H9 (cell line): ENCODE data around the gene ZNF8. TPM values are rescaled to one million over a fixed set of nuclear protein-coding genes. Genes with fewer than 3 reads are reported as not detected.

Experiments used
- DNase-seq: peaks from one replicate; pipeline ENCODE4 v3.0.0-alpha.2; 2017
- H2AFZ ChIP-seq: one replicate; pipeline ENCODE4 v1.6.1; 2013; ENCODE audit warnings: mild to moderate bottlenecking, low read length, control low read depth, moderate library complexity
- H2AK5ac ChIP-seq: 2 replicates; pipeline ENCODE4 v1.6.1; 2013; ENCODE audit warnings: low read length, control low read depth, mixed read lengths; ENCODE audit not compliant: insufficient read length
- H2BK120ac ChIP-seq: one replicate; pipeline ENCODE4 v1.6.1; 2013; ENCODE audit warnings: low read depth, mild to moderate bottlenecking, low read length, control low read depth, inconsistent platforms; ENCODE audit not compliant: poor library complexity, severe bottlenecking
- H2BK12ac ChIP-seq: 2 replicates; pipeline ENCODE4 v1.6.1; 2013; ENCODE audit warnings: low read length, control low read depth, mixed read lengths, low read depth; ENCODE audit not compliant: insufficient read length
- H2BK15ac ChIP-seq: 2 replicates; pipeline ENCODE4 v1.6.1; 2013; ENCODE audit warnings: low read depth, low read length, control low read depth
- H2BK20ac ChIP-seq: one replicate; pipeline ENCODE4 v1.6.1; 2013; ENCODE audit warnings: low read depth, mild to moderate bottlenecking, low read length, control low read depth, inconsistent platforms; ENCODE audit not compliant: poor library complexity, severe bottlenecking
- H2BK5ac ChIP-seq: 2 replicates; pipeline ENCODE4 v1.6.1; 2013; ENCODE audit warnings: low read length, control low read depth, mixed read lengths; ENCODE audit not compliant: insufficient read length
- H3K14ac ChIP-seq: 2 replicates; pipeline ENCODE4 v1.6.1; 2013; ENCODE audit warnings: low read length, control low read depth; ENCODE audit not compliant: insufficient read depth
- H3K18ac ChIP-seq: 2 replicates; pipeline ENCODE4 v1.6.1; 2013; ENCODE audit warnings: low read depth, mild to moderate bottlenecking, mixed read lengths, low read length, control low read depth; ENCODE audit not compliant: insufficient read length
- H3K23ac ChIP-seq: 2 replicates; pipeline ENCODE4 v1.6.1; 2013; ENCODE audit warnings: low read length, control low read depth, mixed read lengths, low read depth; ENCODE audit not compliant: insufficient read length
- H3K23me2 ChIP-seq: 2 replicates; pipeline ENCODE4 v1.6.1; 2013; ENCODE audit warnings: low read depth, mild to moderate bottlenecking, mixed read lengths, low read length, control low read depth; ENCODE audit not compliant: insufficient read length, poor library complexity, severe bottlenecking
- H3K27ac ChIP-seq: 2 replicates; pipeline ENCODE4 v1.5.1; 2013; ENCODE audit warnings: low read length, control low read depth, mixed read lengths, low read depth; ENCODE audit not compliant: insufficient read length
- H3K27me3 ChIP-seq: 2 replicates; pipeline ENCODE4 v1.6.1; 2013; ENCODE audit warnings: low read length, control low read depth, inconsistent platforms; ENCODE audit not compliant: insufficient read depth
- H3K4ac ChIP-seq: 2 replicates; pipeline ENCODE4 v1.6.1; 2013; ENCODE audit warnings: low read depth, mild to moderate bottlenecking, control low read depth, inconsistent platforms, low read length, moderate library complexity
- H3K4me1 ChIP-seq: 2 replicates; pipeline ENCODE4 v1.6.1; 2013; ENCODE audit warnings: low read length, control low read depth, inconsistent platforms; ENCODE audit not compliant: insufficient read depth
- H3K4me2 ChIP-seq: 2 replicates; pipeline ENCODE4 v1.6.1; 2013; ENCODE audit warnings: low read length, control low read depth, mixed read lengths; ENCODE audit not compliant: insufficient read length, insufficient read depth
- H3K56ac ChIP-seq: 2 replicates; pipeline ENCODE4 v1.6.1; 2013; ENCODE audit warnings: low read depth, mild to moderate bottlenecking, mixed read lengths, low read length, control low read depth; ENCODE audit not compliant: insufficient read length
- H3K79me1 ChIP-seq: 2 replicates; pipeline ENCODE4 v1.6.1; 2013; ENCODE audit warnings: low read depth, mild to moderate bottlenecking, moderate library complexity, low read length, control low read depth, inconsistent platforms; ENCODE audit not compliant: insufficient read depth, poor library complexity, severe bottlenecking
- H3K79me2 ChIP-seq: 2 replicates; pipeline ENCODE4 v1.6.1; 2013; ENCODE audit warnings: low read length, control low read depth, inconsistent platforms; ENCODE audit not compliant: insufficient read depth
- H3K9ac ChIP-seq: 2 replicates; pipeline ENCODE4 v1.6.1; 2013; ENCODE audit warnings: low read length, control low read depth, mixed read lengths; ENCODE audit not compliant: insufficient read length; ENCODE audit errors: extremely low read depth
- H3K9me3 ChIP-seq: one replicate; pipeline ENCODE4 v1.6.1; 2013; ENCODE audit warnings: low read depth, low read length, inconsistent platforms; ENCODE audit not compliant: control insufficient read depth
- H3T11ph ChIP-seq: one replicate; pipeline ENCODE4 v1.6.1; 2013; ENCODE audit warnings: mild to moderate bottlenecking, low read length, control low read depth, inconsistent platforms
- H4K20me1 ChIP-seq: one replicate; pipeline ENCODE4 v1.6.1; 2013; ENCODE audit not compliant: control insufficient read depth, insufficient read length, insufficient read depth
- H4K5ac ChIP-seq: 2 replicates; pipeline ENCODE4 v1.6.1; 2013; ENCODE audit warnings: low read depth, mild to moderate bottlenecking, mixed read lengths, low read length, control low read depth; ENCODE audit not compliant: insufficient read length
- H4K8ac ChIP-seq: replicated peaks from 2 replicates; pipeline ENCODE4 v1.6.1; 2013; ENCODE audit warnings: low read length, control low read depth, mixed read lengths, low read depth; ENCODE audit not compliant: insufficient read length
- H4K91ac ChIP-seq: 2 replicates; pipeline ENCODE4 v1.6.1; 2013; ENCODE audit warnings: low read depth, mild to moderate bottlenecking, moderate library complexity, mixed read lengths, low read length, control low read depth; ENCODE audit not compliant: insufficient read length
- H3K27ac Mint-ChIP-seq, 3 experiments: 2 replicates in 2 of 3; 3 replicates in 1 of 3; pipeline ENCODE4 v1.8.0; 2020 to 2021; ENCODE audit warnings: mixed read lengths in 3 of 3, mild to moderate bottlenecking in 1 of 3, moderate library complexity in 1 of 3
- H3K27me3 Mint-ChIP-seq: 2 replicates; pipeline ENCODE4 v1.8.0; 2021; ENCODE audit warnings: low read depth, mild to moderate bottlenecking, moderate library complexity, mixed read lengths
- H3K36me3 Mint-ChIP-seq, 3 experiments: 2 replicates in 2 of 3; 3 replicates in 1 of 3; pipeline ENCODE4 v1.8.0; 2020 to 2021; ENCODE audit warnings: low read depth in 3 of 3, mixed read lengths in 3 of 3; ENCODE audit not compliant: insufficient read depth in 1 of 3
- H3K4me1 Mint-ChIP-seq, 2 experiments: 2 replicates each; pipeline ENCODE4 v1.8.0; 2020; ENCODE audit warnings: mixed read lengths in 2 of 2
- H3K4me3 Mint-ChIP-seq, 2 experiments: 2 replicates in 1 of 2; 3 replicates in 1 of 2; pipeline ENCODE4 v1.8.0; 2020 to 2021; ENCODE audit warnings: mild to moderate bottlenecking in 2 of 2, mixed read lengths in 2 of 2, moderate library complexity in 1 of 2
- H3K9me3 Mint-ChIP-seq, 2 experiments: 2 replicates in 1 of 2; 3 replicates in 1 of 2; pipeline ENCODE4 v1.8.0; 2020; ENCODE audit warnings: mild to moderate bottlenecking in 2 of 2, mixed read lengths in 2 of 2, moderate library complexity in 1 of 2
- WGBS: extraction: QIAGEN DNeasy Blood & Tissue Kit; methylation state at CpG from one replicate; pipeline ENCODE4 v1.1.7; 2013; ENCODE audit warnings: missing lambda C conversion rate, low lambda C conversion rate, mixed read lengths; ENCODE audit not compliant: insufficient read length; ENCODE audit errors: extremely low coverage; 5-methylcytosine and 5-hydroxymethylcytosine counted together
- total RNA-seq: library from RNA; stranded (reverse); gene quantifications from 2 replicates; pipeline ENCODE4 v1.2.1, GENCODE V29; 2021
- TF ChIP-seq, protein P1 (sequence below): fragments of 200-600 bp; sonication (generic); conservative IDR thresholded peaks from 3 replicates; pipeline ENCODE4 v1.8.0; 2021; ENCODE audit warnings: antibody characterized with exemption, mild to moderate bottlenecking

The ZNF8 gene
- total RNA-seq, 1 experiment from 2014 or later: 17.3 TPM

DNA sequence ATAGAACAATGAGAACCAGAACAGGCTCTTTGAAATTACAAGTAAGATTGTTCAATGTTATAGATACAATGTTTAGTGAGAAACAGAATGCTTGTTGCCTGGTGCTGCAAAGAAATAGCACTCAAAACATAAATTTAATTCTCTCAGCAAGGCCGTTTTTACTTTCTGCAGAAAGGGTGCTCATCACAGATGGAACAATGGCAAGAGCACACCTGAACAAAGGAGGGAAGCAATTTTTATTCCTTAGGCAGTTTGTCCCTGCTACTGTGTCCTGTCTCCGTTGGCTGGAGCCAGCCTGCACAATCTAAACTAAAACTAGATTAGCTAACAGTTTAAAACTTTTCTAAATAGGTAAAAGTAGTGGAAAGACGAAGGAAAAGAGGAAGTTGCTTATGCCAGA, 10.4 kb upstream of the ZNF8 start:
- H3K27me3 ChIP-seq: no peaks in the 10 kb centered on the region
- H2BK5ac ChIP-seq: no peak overlapping the region
- H2BK120ac ChIP-seq: no peak overlapping the region
- DNase-seq: no peak
- no peak overlapping the region for H3K14ac ChIP-seq
- H3K4me1 Mint-ChIP-seq: no peaks in the 10 kb centered on the region
- no peaks in the 10 kb centered on the region for H3K79me1 ChIP-seq
- no peak overlapping the region for H4K5ac ChIP-seq
- H3K23me2 ChIP-seq: no peaks in the 10 kb centered on the region
- no peak overlapping the region for H3K27ac ChIP-seq
- no peaks in the 10 kb centered on the region for H3K79me2 ChIP-seq
- no peak overlapping the region for H3K4me3 Mint-ChIP-seq
- no peak overlapping the region for H3K56ac ChIP-seq
- H3K27me3 Mint-ChIP-seq: peaks cover 10% of the 10 kb centered on the region
- H3K18ac ChIP-seq: no peak overlapping the region
- no peak overlapping the region for H2BK20ac ChIP-seq
- H4K91ac ChIP-seq: no peak overlapping the region
- peaks cover 79 to 83% (median 83%) of the 10 kb centered on the region in 3 experiments for H3K36me3 Mint-ChIP-seq
- no peak overlapping the region for H3K27ac Mint-ChIP-seq
- TF ChIP-seq, protein P1, sequence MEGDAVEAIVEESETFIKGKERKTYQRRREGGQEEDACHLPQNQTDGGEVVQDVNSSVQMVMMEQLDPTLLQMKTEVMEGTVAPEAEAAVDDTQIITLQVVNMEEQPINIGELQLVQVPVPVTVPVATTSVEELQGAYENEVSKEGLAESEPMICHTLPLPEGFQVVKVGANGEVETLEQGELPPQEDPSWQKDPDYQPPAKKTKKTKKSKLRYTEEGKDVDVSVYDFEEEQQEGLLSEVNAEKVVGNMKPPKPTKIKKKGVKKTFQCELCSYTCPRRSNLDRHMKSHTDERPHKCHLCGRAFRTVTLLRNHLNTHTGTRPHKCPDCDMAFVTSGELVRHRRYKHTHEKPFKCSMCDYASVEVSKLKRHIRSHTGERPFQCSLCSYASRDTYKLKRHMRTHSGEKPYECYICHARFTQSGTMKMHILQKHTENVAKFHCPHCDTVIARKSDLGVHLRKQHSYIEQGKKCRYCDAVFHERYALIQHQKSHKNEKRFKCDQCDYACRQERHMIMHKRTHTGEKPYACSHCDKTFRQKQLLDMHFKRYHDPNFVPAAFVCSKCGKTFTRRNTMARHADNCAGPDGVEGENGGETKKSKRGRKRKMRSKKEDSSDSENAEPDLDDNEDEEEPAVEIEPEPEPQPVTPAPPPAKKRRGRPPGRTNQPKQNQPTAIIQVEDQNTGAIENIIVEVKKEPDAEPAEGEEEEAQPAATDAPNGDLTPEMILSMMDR: no peak
- no peak overlapping the region for H2BK15ac ChIP-seq
- no peak overlapping the region for H3K23ac ChIP-seq
- WGBS: no CpG with 5 or more reads among the region's 3 CpGs
- H3K9me3 ChIP-seq: peaks cover 43% of the 10 kb centered on the region
- no peak overlapping the region for H3K9ac ChIP-seq
- H2BK12ac ChIP-seq: no peak overlapping the region
- H3T11ph ChIP-seq: no peak overlapping the region
- no peaks in the 10 kb centered on the region for H3K4me1 ChIP-seq
- no peaks in the 10 kb centered on the region for H4K20me1 ChIP-seq
- H2AFZ ChIP-seq: no peak overlapping the region
- H4K8ac ChIP-seq: no peak overlapping the region
- H3K4me2 ChIP-seq: no peak overlapping the region
- H2AK5ac ChIP-seq: no peak overlapping the region
- H3K4ac ChIP-seq: no peak overlapping the region
- peaks cover 83 to 84% of the 10 kb centered on the region in 2 experiments for H3K9me3 Mint-ChIP-seq
